A673 (cell line): Measurements from ENCODE around the gene PMEL. TPM values are rescaled to one million over a fixed set of nuclear protein-coding genes. Genes with fewer than 3 reads are reported as not detected.

Experiments used
- BruUV-seq: library from RNA; stranded (reverse); fragments of 400-500 nt; replicated peaks from 2 replicates; lab custom pipeline; 2021; lab: Mats Ljungman, UMichigan
- CTCF ChIA-PET: fragments of 300-600 bp; sonication (Branson Sonifier 250); formaldehyde crosslinking; loops from one replicate; lab custom pipeline; 2022; ENCODE audit warnings: antibody characterized with exemption; lab: Charles Lee
- POLR2A ChIA-PET: fragments of 300-600 bp; sonication (Branson Sonifier 250); formaldehyde crosslinking; loops from one replicate; lab custom pipeline; 2022; ENCODE audit warnings: antibody characterized with exemption; ENCODE audit not compliant: low non-redundant PET; lab: Charles Lee
- DNase-seq: peaks from one replicate; pipeline ENCODE4 v3.0.0-alpha.2; 2015; ENCODE audit warnings: low spot score
- H3K27ac ChIP-seq: fragments of 200-600 bp; sonication (generic); 2 replicates; pipeline ENCODE4 v1.5.1; 2016; ENCODE audit warnings: mixed run types, low read depth, mild to moderate bottlenecking, mixed read lengths, antibody characterized with exemption, low read length; ENCODE audit not compliant: poor library complexity, severe bottlenecking
- H3K27me3 ChIP-seq: fragments of 200-600 bp; sonication (generic); replicated peaks from 2 replicates; pipeline ENCODE4 v1.6.1; 2017; ENCODE audit warnings: mixed run types, low read depth, mild to moderate bottlenecking, mixed read lengths, antibody characterized with exemption, low read length; ENCODE audit not compliant: insufficient read depth, poor library complexity
- H3K36me3 ChIP-seq: fragments of 200-600 bp; sonication (generic); 2 replicates; pipeline ENCODE4 v1.6.1; 2016; ENCODE audit warnings: mixed run types, mild to moderate bottlenecking, mixed read lengths, antibody characterized with exemption, low read length; ENCODE audit not compliant: insufficient read depth, poor library complexity, severe bottlenecking
- H3K4me1 ChIP-seq: fragments of 200-600 bp; sonication (generic); 2 replicates; pipeline ENCODE4 v1.6.1; 2017; ENCODE audit warnings: mixed run types, mild to moderate bottlenecking, mixed read lengths, antibody characterized with exemption, low read length; ENCODE audit not compliant: insufficient read depth, poor library complexity, severe bottlenecking
- H3K4me3 ChIP-seq: fragments of 200-600 bp; sonication (generic); 2 replicates; pipeline ENCODE4 v1.5.1; 2016; ENCODE audit warnings: low read depth, mixed run types, mild to moderate bottlenecking, mixed read lengths, low read length; ENCODE audit not compliant: poor library complexity, severe bottlenecking
- H3K9me3 ChIP-seq: fragments of 200-600 bp; sonication (generic); 2 replicates; pipeline ENCODE4 v1.6.1; 2016; ENCODE audit warnings: mixed run types, low read depth, mild to moderate bottlenecking, mixed read lengths, antibody characterized with exemption, low read length; ENCODE audit not compliant: poor library complexity, severe bottlenecking
- EZH2 ChIP-seq: fragments of 200-600 bp; sonication (generic); IDR thresholded peaks from 2 replicates; pipeline ENCODE4 v1.6.1; 2017; ENCODE audit warnings: borderline replicate concordance, low read depth, mild to moderate bottlenecking, mixed read lengths, antibody characterized with exemption, low read length; ENCODE audit not compliant: poor library complexity, severe bottlenecking
- intact Hi-C: fragments of 100-400 bp; cut with micrococcal nuclease; formaldehyde crosslinking; loops from one replicate; pipeline ENCODE4 v1.10.0; 2022; ENCODE audit not compliant: unreplicated experiment
- total RNA-seq: library from RNA; stranded (reverse); gene quantifications from 2 replicates; pipeline ENCODE4 v1.2.3, GENCODE V29; 2021
- TF ChIP-seq, protein P1 (sequence below): fragments of 300-800, 200-600 bp; sonication (generic); conservative IDR thresholded peaks from 2 replicates; pipeline ENCODE4 v1.5.1; 2017; ENCODE audit warnings: low read depth, mild to moderate bottlenecking, antibody characterized with exemption, low read length, moderate library complexity, mixed read lengths

PMEL gene
- total RNA-seq, 1 experiment from 2014 or later: 1.2 TPM

DNA sequence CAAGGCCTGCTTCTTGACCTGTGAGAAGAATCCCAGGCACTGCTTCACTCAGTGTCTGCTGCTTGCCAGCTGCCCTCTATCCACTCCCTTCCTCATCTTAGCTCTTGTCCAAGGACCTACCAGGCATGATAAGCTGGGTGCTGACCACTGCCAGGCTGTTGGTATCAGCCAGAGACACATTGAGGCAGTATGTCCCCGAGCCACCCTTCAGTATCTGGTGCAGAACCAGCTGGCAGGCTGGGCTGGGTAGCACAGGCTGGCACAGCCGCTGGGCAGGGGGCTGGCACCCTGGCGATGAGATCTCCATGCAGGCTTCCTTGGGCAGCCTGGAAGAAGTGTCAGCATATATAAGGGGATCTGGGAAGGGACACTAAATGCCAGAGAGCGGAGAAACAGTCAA lies 10.5 kb downstream of the PMEL start:
- no peak for DNase-seq
- Histone ChIP-seq H3K27ac (no peak overlapping the region), H3K4me1 (no peaks in the 10 kb centered on the region), H3K27me3 (no peaks in the 10 kb centered on the region), H3K4me3 (no peak overlapping the region), H3K36me3 (no peaks in the 10 kb centered on the region), H3K9me3 (no peaks in the 10 kb centered on the region)
- no TSS peak for BruUV-seq
- intact Hi-C loops: no loop called here
- POLR2A ChIA-PET: no interaction called here
- CTCF ChIA-PET: interaction anchor here (0.7 kb wide), 1 partner anchor 92 kb away, joined by 3 read pairs; no protein-coding TSS in a partner anchor
- TF ChIP-seq, protein P1, sequence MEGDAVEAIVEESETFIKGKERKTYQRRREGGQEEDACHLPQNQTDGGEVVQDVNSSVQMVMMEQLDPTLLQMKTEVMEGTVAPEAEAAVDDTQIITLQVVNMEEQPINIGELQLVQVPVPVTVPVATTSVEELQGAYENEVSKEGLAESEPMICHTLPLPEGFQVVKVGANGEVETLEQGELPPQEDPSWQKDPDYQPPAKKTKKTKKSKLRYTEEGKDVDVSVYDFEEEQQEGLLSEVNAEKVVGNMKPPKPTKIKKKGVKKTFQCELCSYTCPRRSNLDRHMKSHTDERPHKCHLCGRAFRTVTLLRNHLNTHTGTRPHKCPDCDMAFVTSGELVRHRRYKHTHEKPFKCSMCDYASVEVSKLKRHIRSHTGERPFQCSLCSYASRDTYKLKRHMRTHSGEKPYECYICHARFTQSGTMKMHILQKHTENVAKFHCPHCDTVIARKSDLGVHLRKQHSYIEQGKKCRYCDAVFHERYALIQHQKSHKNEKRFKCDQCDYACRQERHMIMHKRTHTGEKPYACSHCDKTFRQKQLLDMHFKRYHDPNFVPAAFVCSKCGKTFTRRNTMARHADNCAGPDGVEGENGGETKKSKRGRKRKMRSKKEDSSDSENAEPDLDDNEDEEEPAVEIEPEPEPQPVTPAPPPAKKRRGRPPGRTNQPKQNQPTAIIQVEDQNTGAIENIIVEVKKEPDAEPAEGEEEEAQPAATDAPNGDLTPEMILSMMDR: no peak
- TF ChIP-seq EZH2: no peak

DNA sequence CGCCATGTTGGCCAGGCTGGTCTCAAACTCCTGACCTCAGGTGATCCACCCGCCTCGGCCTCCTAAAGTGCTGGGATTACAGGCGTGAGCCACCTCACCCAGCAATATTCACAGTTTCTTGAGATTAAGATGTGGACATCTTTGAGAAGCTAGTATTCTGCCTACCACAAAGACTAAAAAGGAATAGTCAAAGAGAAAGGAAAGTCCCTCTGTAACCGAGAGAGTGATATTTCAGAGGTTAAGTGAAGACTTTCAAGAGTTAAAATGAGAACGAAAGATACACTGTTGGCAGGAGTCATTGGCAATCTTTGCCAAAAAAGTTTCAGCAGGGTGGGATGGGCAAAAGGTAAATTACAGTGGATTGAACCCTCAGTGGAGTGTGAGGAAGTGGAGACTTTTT lies 19.3 kb downstream of the PMEL start:
- Histone ChIP-seq H3K4me3 (no peak overlapping the region), H3K36me3 (no peaks in the 10 kb centered on the region), H3K27ac (no peak overlapping the region), H3K9me3 (no peaks in the 10 kb centered on the region), H3K27me3 (no peaks in the 10 kb centered on the region), H3K4me1 (no peaks in the 10 kb centered on the region)
- TF ChIP-seq, protein P1: no peak
- no peak for TF ChIP-seq EZH2
- no TSS peak for BruUV-seq
- intact Hi-C loops: no loop called here
- ChIA-PET CTCF (no interaction called here), POLR2A (no interaction called here)
- no peak for DNase-seq

DNA sequence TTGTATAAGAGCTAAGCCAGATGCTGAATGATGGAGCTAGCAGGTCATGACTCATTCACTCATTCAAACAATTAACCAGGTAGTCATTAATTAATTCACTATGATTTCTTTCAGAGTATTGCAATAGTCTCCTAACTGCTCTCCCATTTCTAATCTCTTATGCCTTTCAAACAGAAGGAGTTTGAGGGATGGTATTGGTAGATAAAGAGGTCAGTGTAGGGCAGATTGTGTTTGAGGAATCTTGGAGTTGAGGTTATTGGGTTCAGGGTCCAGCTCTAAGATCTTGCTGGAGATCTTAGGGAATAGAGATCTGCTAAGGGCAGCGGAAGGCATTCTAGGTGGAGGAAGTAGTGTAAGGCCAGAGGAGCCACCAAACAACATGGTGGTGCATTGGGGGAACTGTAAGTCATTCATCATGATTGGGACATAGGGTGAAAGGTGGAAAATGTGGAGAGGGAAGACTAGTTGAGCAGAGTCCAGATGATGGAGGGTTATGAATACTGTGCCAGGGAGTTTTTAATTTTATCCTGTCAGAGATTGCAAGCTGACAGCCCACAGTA lies 23.2 kb downstream of the PMEL start:
- Histone ChIP-seq H3K36me3 (no peaks in the 10 kb centered on the region), H3K27me3 (no peaks in the 10 kb centered on the region), H3K4me1 (no peaks in the 10 kb centered on the region), H3K4me3 (no peak overlapping the region), H3K9me3 (no peaks in the 10 kb centered on the region), H3K27ac (no peak overlapping the region)
- BruUV-seq: no TSS peak
- intact Hi-C loops: no loop called here
- ChIA-PET POLR2A (no interaction called here), CTCF (interaction anchor here (0.8 kb wide), 1 partner anchor 204 kb away, joined by 3 read pairs; no protein-coding TSS in a partner anchor)
- no peak for DNase-seq
- TF ChIP-seq, protein P1: no peak
- no peak for TF ChIP-seq EZH2
